Neural cell (in vitro differentiated cells): ENCODE data around the gene TTLL5. TPM values are rescaled to one million over a fixed set of nuclear protein-coding genes. Genes with fewer than 3 reads are reported as not detected.

Source experiments
- H2AFZ ChIP-seq: fragments of 200-600, 300-800 bp; sonication (generic), shearing (Covaris generic); 2 replicates; pipeline ENCODE4 v1.6.0; 2014; ENCODE audit warnings: low read depth, mild to moderate bottlenecking, antibody characterized with exemption, low read length, moderate library complexity
- H3F3A ChIP-seq: fragments of 200-600 bp; shearing (Covaris generic); 2 replicates; pipeline ENCODE4 v1.6.1; 2016; ENCODE audit warnings: mild to moderate bottlenecking, moderate library complexity, mixed read lengths, antibody characterized with exemption, low read length; ENCODE audit not compliant: insufficient read depth, poor library complexity, severe bottlenecking
- H3K27ac ChIP-seq: fragments of 200-600, 300-800 bp; sonication (generic), shearing (Covaris generic); 2 replicates; pipeline ENCODE4 v1.5.1; 2014; ENCODE audit warnings: mild to moderate bottlenecking, low read length, moderate library complexity
- H3K27me3 ChIP-seq: fragments of 300-800, 200-600 bp; sonication (generic), shearing (Covaris generic); 2 replicates; pipeline ENCODE4 v1.6.0; 2014; ENCODE audit warnings: mild to moderate bottlenecking, low read depth, low read length, moderate library complexity; ENCODE audit not compliant: insufficient read depth
- H3K36me3 ChIP-seq: fragments of 300-800, 200-600 bp; sonication (generic), shearing (Covaris generic); 2 replicates; pipeline ENCODE4 v1.5.1; 2014; ENCODE audit warnings: mild to moderate bottlenecking, antibody characterized with exemption, low read length, moderate library complexity; ENCODE audit not compliant: insufficient read depth
- H3K4me2 ChIP-seq: fragments of 300-800, 200-600 bp; sonication (generic), shearing (Covaris generic); 2 replicates; pipeline ENCODE4 v1.6.0; 2014; ENCODE audit warnings: mild to moderate bottlenecking, low read length
- H3K4me3 ChIP-seq: fragments of 300-800, 200-600 bp; sonication (generic), shearing (Covaris generic); 2 replicates; pipeline ENCODE4 v1.5.1; 2014; ENCODE audit warnings: mild to moderate bottlenecking, low read length, moderate library complexity
- H3K79me2 ChIP-seq: fragments of 200-600 bp; shearing (Covaris generic); replicated peaks from 2 replicates; pipeline ENCODE4 v1.6.0; 2014; ENCODE audit warnings: mild to moderate bottlenecking, low read length, moderate library complexity; ENCODE audit not compliant: insufficient read depth
- H3K9ac ChIP-seq: fragments of 300-800, 200-600 bp; sonication (generic), shearing (Covaris generic); 2 replicates; pipeline ENCODE4 v1.6.1; 2016; ENCODE audit warnings: mild to moderate bottlenecking, low read length, mixed read lengths
- H3K9me2 ChIP-seq: fragments of 200-600 bp; shearing (Covaris generic); 2 replicates; pipeline ENCODE4 v1.6.1; 2016; ENCODE audit warnings: mild to moderate bottlenecking, low read length, mixed read lengths; ENCODE audit not compliant: insufficient read depth
- H3K9me3 ChIP-seq: fragments of 200-600, 300-800 bp; sonication (generic), shearing (Covaris generic); 2 replicates; pipeline ENCODE4 v1.6.1; 2016; ENCODE audit warnings: mild to moderate bottlenecking, mixed run types, low read length, moderate library complexity, mixed read lengths
- H4K20me1 ChIP-seq: fragments of 200-600 bp; shearing (Covaris generic); 2 replicates; pipeline ENCODE4 v1.6.1; 2016; ENCODE audit warnings: mild to moderate bottlenecking, mixed run types; ENCODE audit not compliant: insufficient read depth
- EP300 ChIP-seq: fragments of 450-650 bp; conservative IDR thresholded peaks from 2 replicates; pipeline ENCODE4 v1.6.1; 2014; ENCODE audit warnings: antibody characterized with exemption, mild to moderate bottlenecking, moderate library complexity; ENCODE audit not compliant: poor library complexity, severe bottlenecking
- EZH2 ChIP-seq: fragments of 200-600, 300-800 bp; shearing (Covaris generic), sonication (generic); IDR thresholded peaks from 2 replicates; pipeline ENCODE4 v1.6.1; 2014; ENCODE audit warnings: antibody characterized with exemption, low read length, borderline replicate concordance, mild to moderate bottlenecking; ENCODE audit not compliant: insufficient read depth, poor library complexity, severe bottlenecking
- MXI1 ChIP-seq: fragments of 450-650 bp; conservative IDR thresholded peaks from 2 replicates; pipeline ENCODE4 v1.6.1; 2014; ENCODE audit warnings: antibody characterized with exemption, mild to moderate bottlenecking; ENCODE audit not compliant: poor library complexity, severe bottlenecking
- POLR2AphosphoS5 ChIP-seq: IDR thresholded peaks from 2 replicates; pipeline ENCODE4 v1.6.1; 2012
- RAD21 ChIP-seq: fragments of 450-650 bp; conservative IDR thresholded peaks from 2 replicates; pipeline ENCODE4 v1.6.1; 2014; ENCODE audit warnings: antibody characterized with exemption, mild to moderate bottlenecking, moderate library complexity
- SMC3 ChIP-seq: fragments of 450-650 bp; conservative IDR thresholded peaks from 2 replicates; pipeline ENCODE4 v1.6.1; 2014; ENCODE audit warnings: antibody characterized with exemption, mild to moderate bottlenecking, moderate library complexity; ENCODE audit not compliant: poor library complexity
- TAF1 ChIP-seq: IDR thresholded peaks from 2 replicates; pipeline ENCODE4 v1.6.1; 2012; ENCODE audit warnings: low read depth
- polyA plus RNA-seq: library from polyadenylated mRNA; depleted of rRNA; stranded (reverse); fragments of >200 nt; gene quantifications from 2 replicates; pipeline ENCODE4 v1.2.3, GENCODE V29; 2014
- TF ChIP-seq, protein P1 (sequence below): IDR thresholded peaks from 2 replicates; pipeline ENCODE4 v1.6.1; 2012; ENCODE audit warnings: borderline replicate concordance
- TF ChIP-seq, protein P2 (sequence below): fragments of 450-650 bp; IDR thresholded peaks from 2 replicates; pipeline ENCODE4 v1.5.1; 2014; ENCODE audit warnings: antibody characterized with exemption, mild to moderate bottlenecking, moderate library complexity; ENCODE audit not compliant: poor library complexity, severe bottlenecking

TTLL5 gene
- polyA plus RNA-seq, 1 donor from 2014 or later: 8.2 TPM

DNA sequence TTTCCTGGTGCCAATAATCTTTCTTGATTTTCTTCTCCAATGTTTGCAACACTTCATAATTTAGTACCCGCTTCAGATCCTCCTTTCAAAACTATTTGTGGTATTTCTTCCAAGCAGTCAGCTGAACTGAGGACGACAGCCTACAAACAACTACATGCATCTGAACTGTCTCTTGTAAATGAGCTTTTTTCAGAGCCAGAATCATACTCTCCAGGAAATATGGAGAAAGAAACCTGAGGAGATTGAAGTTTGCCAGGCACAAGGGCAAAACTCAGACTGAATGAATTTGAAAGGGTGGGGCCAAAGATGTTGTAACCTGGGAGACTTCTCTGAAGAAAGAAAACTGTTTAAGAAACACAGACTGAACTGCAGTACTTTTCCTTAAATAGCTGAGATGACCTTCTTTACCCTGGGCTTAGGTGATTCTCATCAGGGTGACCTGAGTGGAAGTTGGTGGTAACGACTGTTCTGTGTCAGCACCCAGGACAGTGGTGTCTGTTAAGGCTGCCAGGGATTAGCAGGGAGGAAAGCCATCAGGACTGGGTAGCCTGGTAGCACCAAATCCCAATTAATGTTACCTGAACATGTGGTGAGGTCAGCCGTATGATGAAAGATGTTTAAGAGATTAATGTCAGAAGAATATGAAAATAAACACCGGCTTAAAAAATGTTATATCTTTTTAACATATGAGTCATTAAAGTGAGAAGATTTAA is 225.7 kb downstream of the TTLL5 start (continued):
- TF ChIP-seq RAD21: no peak
- TF ChIP-seq EP300: no peak

DNA sequence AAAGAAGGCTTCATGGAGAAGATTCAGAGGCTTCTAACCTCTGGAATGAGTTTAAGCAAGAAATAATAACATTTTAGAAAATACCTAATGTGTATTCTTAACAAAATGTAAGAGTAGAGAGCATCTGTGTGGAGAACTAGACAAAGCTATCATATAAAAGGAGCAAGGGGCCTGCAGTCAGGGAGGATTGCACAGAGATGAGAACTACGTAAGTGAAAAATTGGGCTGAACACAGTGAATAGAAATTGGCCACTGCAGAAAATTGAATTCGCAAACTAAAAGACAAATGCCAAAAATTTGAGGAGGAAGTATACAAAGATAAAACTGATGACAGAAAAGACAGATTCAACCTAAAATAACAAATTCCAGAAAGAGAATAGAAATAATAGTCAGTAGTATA is 227.9 kb downstream of the TTLL5 start:
- Histone ChIP-seq H3K9me2 (no peaks in the 10 kb centered on the region), H3K4me2 (no peak overlapping the region), H3K27me3 (no peaks in the 10 kb centered on the region), H3K4me3 (no peak overlapping the region), H3K9ac (no peak overlapping the region), H3K9me3 (no peaks in the 10 kb centered on the region), H2AFZ (no peak overlapping the region), H3K36me3 (no peaks in the 10 kb centered on the region), H3K79me2 (no peaks in the 10 kb centered on the region), H3F3A (no peaks in the 10 kb centered on the region), H4K20me1 (no peaks in the 10 kb centered on the region), H3K27ac (no peak overlapping the region)
- no peak for TF ChIP-seq SMC3
- TF ChIP-seq, protein P1, sequence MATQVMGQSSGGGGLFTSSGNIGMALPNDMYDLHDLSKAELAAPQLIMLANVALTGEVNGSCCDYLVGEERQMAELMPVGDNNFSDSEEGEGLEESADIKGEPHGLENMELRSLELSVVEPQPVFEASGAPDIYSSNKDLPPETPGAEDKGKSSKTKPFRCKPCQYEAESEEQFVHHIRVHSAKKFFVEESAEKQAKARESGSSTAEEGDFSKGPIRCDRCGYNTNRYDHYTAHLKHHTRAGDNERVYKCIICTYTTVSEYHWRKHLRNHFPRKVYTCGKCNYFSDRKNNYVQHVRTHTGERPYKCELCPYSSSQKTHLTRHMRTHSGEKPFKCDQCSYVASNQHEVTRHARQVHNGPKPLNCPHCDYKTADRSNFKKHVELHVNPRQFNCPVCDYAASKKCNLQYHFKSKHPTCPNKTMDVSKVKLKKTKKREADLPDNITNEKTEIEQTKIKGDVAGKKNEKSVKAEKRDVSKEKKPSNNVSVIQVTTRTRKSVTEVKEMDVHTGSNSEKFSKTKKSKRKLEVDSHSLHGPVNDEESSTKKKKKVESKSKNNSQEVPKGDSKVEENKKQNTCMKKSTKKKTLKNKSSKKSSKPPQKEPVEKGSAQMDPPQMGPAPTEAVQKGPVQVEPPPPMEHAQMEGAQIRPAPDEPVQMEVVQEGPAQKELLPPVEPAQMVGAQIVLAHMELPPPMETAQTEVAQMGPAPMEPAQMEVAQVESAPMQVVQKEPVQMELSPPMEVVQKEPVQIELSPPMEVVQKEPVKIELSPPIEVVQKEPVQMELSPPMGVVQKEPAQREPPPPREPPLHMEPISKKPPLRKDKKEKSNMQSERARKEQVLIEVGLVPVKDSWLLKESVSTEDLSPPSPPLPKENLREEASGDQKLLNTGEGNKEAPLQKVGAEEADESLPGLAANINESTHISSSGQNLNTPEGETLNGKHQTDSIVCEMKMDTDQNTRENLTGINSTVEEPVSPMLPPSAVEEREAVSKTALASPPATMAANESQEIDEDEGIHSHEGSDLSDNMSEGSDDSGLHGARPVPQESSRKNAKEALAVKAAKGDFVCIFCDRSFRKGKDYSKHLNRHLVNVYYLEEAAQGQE: no peak
- TF ChIP-seq RAD21: no peak
- TF ChIP-seq EZH2: no peak
- TF ChIP-seq, protein P2, sequence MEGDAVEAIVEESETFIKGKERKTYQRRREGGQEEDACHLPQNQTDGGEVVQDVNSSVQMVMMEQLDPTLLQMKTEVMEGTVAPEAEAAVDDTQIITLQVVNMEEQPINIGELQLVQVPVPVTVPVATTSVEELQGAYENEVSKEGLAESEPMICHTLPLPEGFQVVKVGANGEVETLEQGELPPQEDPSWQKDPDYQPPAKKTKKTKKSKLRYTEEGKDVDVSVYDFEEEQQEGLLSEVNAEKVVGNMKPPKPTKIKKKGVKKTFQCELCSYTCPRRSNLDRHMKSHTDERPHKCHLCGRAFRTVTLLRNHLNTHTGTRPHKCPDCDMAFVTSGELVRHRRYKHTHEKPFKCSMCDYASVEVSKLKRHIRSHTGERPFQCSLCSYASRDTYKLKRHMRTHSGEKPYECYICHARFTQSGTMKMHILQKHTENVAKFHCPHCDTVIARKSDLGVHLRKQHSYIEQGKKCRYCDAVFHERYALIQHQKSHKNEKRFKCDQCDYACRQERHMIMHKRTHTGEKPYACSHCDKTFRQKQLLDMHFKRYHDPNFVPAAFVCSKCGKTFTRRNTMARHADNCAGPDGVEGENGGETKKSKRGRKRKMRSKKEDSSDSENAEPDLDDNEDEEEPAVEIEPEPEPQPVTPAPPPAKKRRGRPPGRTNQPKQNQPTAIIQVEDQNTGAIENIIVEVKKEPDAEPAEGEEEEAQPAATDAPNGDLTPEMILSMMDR: no peak

DNA sequence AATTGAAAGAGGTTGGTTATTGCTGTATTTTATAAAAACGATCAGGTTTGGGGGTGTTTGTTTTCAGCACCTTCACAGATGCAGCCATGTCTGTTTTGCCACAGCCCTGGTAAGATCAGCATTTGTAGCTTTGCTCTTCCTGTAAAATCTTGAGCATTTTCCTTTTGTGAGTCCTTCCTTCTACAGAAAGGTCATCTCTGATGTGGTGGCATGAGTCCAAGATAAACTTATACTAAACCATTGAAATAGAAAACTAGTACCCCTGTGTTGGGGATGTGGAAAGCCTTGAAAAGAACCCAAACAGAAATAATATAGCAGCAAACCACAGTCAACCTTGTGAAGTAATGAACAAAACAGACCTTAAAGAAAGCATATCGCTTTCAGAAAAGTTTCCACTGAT is 235.3 kb downstream of the TTLL5 start:
- Histone ChIP-seq H3K27me3 (no peaks in the 10 kb centered on the region), H3K4me2 (no peak overlapping the region), H3K4me3 (no peak overlapping the region), H3F3A (no peaks in the 10 kb centered on the region), H3K9me3 (no peaks in the 10 kb centered on the region), H3K79me2 (no peaks in the 10 kb centered on the region), H3K9ac (no peak overlapping the region), H3K27ac (no peak overlapping the region), H4K20me1 (no peaks in the 10 kb centered on the region), H2AFZ (no peak overlapping the region), H3K36me3 (no peaks in the 10 kb centered on the region), H3K9me2 (no peaks in the 10 kb centered on the region)
- TF ChIP-seq MXI1 (no peak), TAF1 (no peak), POLR2AphosphoS5 (no peak), RAD21 (no peak), SMC3 (no peak), EZH2 (no peak), EP300 (no peak)
- TF ChIP-seq, protein P2: no peak
- TF ChIP-seq, protein P1: no peak
